Activated CD8-positive, alpha-beta memory T cell treated with anti-CD3 and anti-CD28 coated beads, Interleukin-2, amount 10 ng/mL, durations not matched to agents 7 days and 5 days (primary cell): ENCODE data around the gene TMEM184B. TPM values are rescaled to one million over a fixed set of nuclear protein-coding genes. Genes with fewer than 3 reads are reported as not detected.

Source experiments
- ATAC-seq: fragments of 150-1000 bp; cut with Tn5 transposase; one replicate; pipeline ENCODE4 v1.10.0; 2021; ENCODE audit warnings: moderate library complexity
- CTCF ChIA-PET: fragments of 350-600 bp; sonication (Branson Sonifier 250); formaldehyde crosslinking; loops from one replicate; lab custom pipeline; 2021; ENCODE audit warnings: antibody characterized with exemption; lab: Charles Lee
- DNase-seq: peaks from one replicate; pipeline ENCODE4 v3.0.0-alpha.2; 2020
- H3K27ac Mint-ChIP-seq: one replicate; pipeline ENCODE4 v1.8.0; 2021; ENCODE audit warnings: mild to moderate bottlenecking, mixed read lengths
- H3K27me3 Mint-ChIP-seq: one replicate; pipeline ENCODE4 v1.8.0; 2021; ENCODE audit warnings: mixed read lengths
- H3K36me3 Mint-ChIP-seq: one replicate; pipeline ENCODE4 v1.8.0; 2021; ENCODE audit warnings: mild to moderate bottlenecking, mixed read lengths
- H3K4me1 Mint-ChIP-seq: one replicate; pipeline ENCODE4 v1.8.0; 2021; ENCODE audit warnings: mixed read lengths
- H3K4me3 Mint-ChIP-seq: one replicate; pipeline ENCODE4 v1.8.0; 2021; ENCODE audit warnings: mild to moderate bottlenecking, moderate library complexity, mixed read lengths
- H3K9me3 Mint-ChIP-seq: one replicate; pipeline ENCODE4 v1.8.0; 2022; ENCODE audit warnings: low read depth, mixed read lengths
- total RNA-seq, 2 experiments: library from RNA; stranded (reverse); gene quantifications; one replicate each; pipeline ENCODE4 v1.2.3, GENCODE V29; 2021

The TMEM184B gene
- total RNA-seq, 2 experiments from 2014 or later, result 29.8 to 35.5 TPM

GRCh38 chr22:38230108-38230825, 42.5 kb downstream of the TMEM184B start:
- Mint-ChIP-seq H3K4me3 (no peak overlapping the region), H3K9me3 (no peaks in the 10 kb centered on the region), H3K27ac (no peak overlapping the region), H3K4me1 (peaks cover 17% of the 10 kb centered on the region), H3K27me3 (no peaks in the 10 kb centered on the region), H3K36me3 (peaks cover 1% of the 10 kb centered on the region)
- DNase-seq (peak; percentile 66), ATAC-seq (peak; percentile 51)
- CTCF ChIA-PET, result interaction anchor here (1.1 to 4.7 kb wide), 9 partner anchors 12 to 178 kb away, joined by 3 to 27 read pairs (median 3); partner anchors contain the start of gene PICK1

- peaks cover 1% of the 10 kb centered on the region for H3K36me3 Mint-ChIP-seq
- ATAC-seq (no peak), DNase-seq (no peak)
- no peak overlapping the region for H3K4me3 Mint-ChIP-seq
- H3K27me3 Mint-ChIP-seq, result no peaks in the 10 kb centered on the region
- peak overlapping the region; percentile 11 for H3K27ac Mint-ChIP-seq
- H3K9me3 Mint-ChIP-seq, result no peaks in the 10 kb centered on the region
- CTCF ChIA-PET, result interaction anchor here (0.7 to 4.7 kb wide), 7 partner anchors 24 to 177 kb away, joined by 3 to 27 read pairs (median 4); partner anchors contain the start of gene PICK1
- peaks cover 17% of the 10 kb centered on the region for H3K4me1 Mint-ChIP-seq
These were observed 43.7 kb downstream of the TMEM184B start for GRCh38 chr22:38228873-38229740.

GRCh38 chr22:38228326-38228872, 44.4 kb downstream of the TMEM184B start:
- no peaks in the 10 kb centered on the region for H3K27me3 Mint-ChIP-seq

GRCh38 chr22:38226853-38227649, 45.8 kb downstream of the TMEM184B start:
- DNase-seq, result no peak
- CTCF ChIA-PET, result interaction anchor here (0.6 to 4.7 kb wide), 2 partner anchors 112 to 184 kb away, joined by 4 to 27 read pairs; no protein-coding TSS in a partner anchor

More at GRCh38 chr22:38228326-38228872, 44.4 kb downstream of the TMEM184B start:
- DNase-seq (no peak), ATAC-seq (no peak)
- Mint-ChIP-seq H3K4me1 (peaks cover 17% of the 10 kb centered on the region), H3K4me3 (no peak overlapping the region), H3K36me3 (peaks cover 1% of the 10 kb centered on the region), H3K27ac (peak overlapping the region; percentile 11), H3K9me3 (no peaks in the 10 kb centered on the region)
- CTCF ChIA-PET, result interaction anchor here (0.7 to 4.7 kb wide), 4 partner anchors 48 to 176 kb away, joined by 3 to 27 read pairs (median 12); no protein-coding TSS in a partner anchor

GRCh38 chr22:38223289-38223960, 49.4 kb downstream of the TMEM184B start:
- no peak overlapping the region for H3K4me3 Mint-ChIP-seq
- CTCF ChIA-PET, result interaction anchor here (1.3 kb wide), 1 partner anchor 109 kb away, joined by 3 read pairs; no protein-coding TSS in a partner anchor
- no peak overlapping the region for H3K27ac Mint-ChIP-seq
- peaks cover 11% of the 10 kb centered on the region for H3K4me1 Mint-ChIP-seq
- no peak for DNase-seq
- H3K36me3 Mint-ChIP-seq, result no peaks in the 10 kb centered on the region
- no peaks in the 10 kb centered on the region for H3K9me3 Mint-ChIP-seq
- ATAC-seq, result no peak
- no peaks in the 10 kb centered on the region for H3K27me3 Mint-ChIP-seq

More at GRCh38 chr22:38226853-38227649, 45.8 kb downstream of the TMEM184B start:
- Mint-ChIP-seq H3K36me3 (peaks cover 1% of the 10 kb centered on the region), H3K9me3 (no peaks in the 10 kb centered on the region), H3K27me3 (no peaks in the 10 kb centered on the region), H3K27ac (no peak overlapping the region), H3K4me1 (peaks cover 17% of the 10 kb centered on the region), H3K4me3 (no peak overlapping the region)
- no peak for ATAC-seq

- peaks cover 18% of the 10 kb centered on the region for H3K4me1 Mint-ChIP-seq
- CTCF ChIA-PET, result interaction anchor here (0.9 kb wide), 1 partner anchor 11 kb away, joined by 3 read pairs; no protein-coding TSS in a partner anchor
- H3K36me3 Mint-ChIP-seq, result no peaks in the 10 kb centered on the region
- no peak overlapping the region for H3K4me3 Mint-ChIP-seq
- no peaks in the 10 kb centered on the region for H3K9me3 Mint-ChIP-seq
- no peaks in the 10 kb centered on the region for H3K27me3 Mint-ChIP-seq
- ATAC-seq (no peak), DNase-seq (no peak)
- H3K27ac Mint-ChIP-seq, result no peak overlapping the region
These were observed 50.1 kb downstream of the TMEM184B start for GRCh38 chr22:38222797-38223119.

GRCh38 chr22:38221908-38222796, 50.7 kb downstream of the TMEM184B start:
- ATAC-seq, result no peak
- CTCF ChIA-PET, result interaction anchor here (0.9 kb wide), 1 partner anchor 12 kb away, joined by 3 read pairs; no protein-coding TSS in a partner anchor
- H3K27ac Mint-ChIP-seq, result no peak overlapping the region

GRCh38 chr22:38221407-38221806, 51.4 kb downstream of the TMEM184B start:
- ATAC-seq, result no peak
- H3K4me3 Mint-ChIP-seq, result no peak overlapping the region
- no peaks in the 10 kb centered on the region for H3K9me3 Mint-ChIP-seq
- no peaks in the 10 kb centered on the region for H3K27me3 Mint-ChIP-seq
- no peak overlapping the region for H3K27ac Mint-ChIP-seq
- DNase-seq, result no peak
- CTCF ChIA-PET, result no interaction called here
- no peaks in the 10 kb centered on the region for H3K36me3 Mint-ChIP-seq
- peaks cover 18% of the 10 kb centered on the region for H3K4me1 Mint-ChIP-seq

More at GRCh38 chr22:38221908-38222796, 50.7 kb downstream of the TMEM184B start:
- no peaks in the 10 kb centered on the region for H3K9me3 Mint-ChIP-seq
- no peaks in the 10 kb centered on the region for H3K36me3 Mint-ChIP-seq
- DNase-seq, result no peak
- no peaks in the 10 kb centered on the region for H3K27me3 Mint-ChIP-seq
- peaks cover 18% of the 10 kb centered on the region for H3K4me1 Mint-ChIP-seq
- no peak overlapping the region for H3K4me3 Mint-ChIP-seq

- Mint-ChIP-seq H3K9me3 (no peaks in the 10 kb centered on the region), H3K36me3 (no peaks in the 10 kb centered on the region), H3K4me3 (no peak overlapping the region), H3K27ac (no peak overlapping the region), H3K27me3 (no peaks in the 10 kb centered on the region), H3K4me1 (peaks cover 18% of the 10 kb centered on the region)
- CTCF ChIA-PET, result interaction anchor here (1.5 kb wide), 1 partner anchor 168 kb away, joined by 5 read pairs; no protein-coding TSS in a partner anchor
- no peak for ATAC-seq
- DNase-seq, result no peak
These were observed 52.0 kb downstream of the TMEM184B start for GRCh38 chr22:38220653-38221386.

- H3K9me3 Mint-ChIP-seq, result no peaks in the 10 kb centered on the region
- no peaks in the 10 kb centered on the region for H3K36me3 Mint-ChIP-seq
- no peak overlapping the region for H3K27ac Mint-ChIP-seq
- ATAC-seq (no peak), DNase-seq (no peak)
- CTCF ChIA-PET, result interaction anchor here (1.5 kb wide), 1 partner anchor 168 kb away, joined by 5 read pairs; no protein-coding TSS in a partner anchor
- peaks cover 18% of the 10 kb centered on the region for H3K4me1 Mint-ChIP-seq
- H3K27me3 Mint-ChIP-seq, result no peaks in the 10 kb centered on the region
- no peak overlapping the region for H3K4me3 Mint-ChIP-seq
These were observed 52.6 kb downstream of the TMEM184B start for GRCh38 chr22:38220163-38220562.

- DNase-seq (no peak), ATAC-seq (no peak)
- H3K4me1 Mint-ChIP-seq, result peaks cover 18% of the 10 kb centered on the region
- no peaks in the 10 kb centered on the region for H3K27me3 Mint-ChIP-seq
- no peaks in the 10 kb centered on the region for H3K36me3 Mint-ChIP-seq
- H3K4me3 Mint-ChIP-seq, result no peak overlapping the region
- CTCF ChIA-PET, result interaction anchor here (1.5 kb wide), 1 partner anchor 167 kb away, joined by 5 read pairs; no protein-coding TSS in a partner anchor
- H3K27ac Mint-ChIP-seq, result peak overlapping the region; percentile 57
- H3K9me3 Mint-ChIP-seq, result no peaks in the 10 kb centered on the region
These were observed 53.2 kb downstream of the TMEM184B start for GRCh38 chr22:38219632-38220031.
